Testis (tissue), 2 donors: ENCODE data around the gene SLC16A11.

ENCODE experiments used
- CTCF ChIP-seq, 3 experiments: fragments of 450-650 bp in 2 of 3; fragments of 200-600 bp in 1 of 3; sonication (generic) in 1 of 3; IDR thresholded peaks; one replicate each; pipeline ENCODE4 v1.5.1; 2016 to 2019; ENCODE audit warnings: antibody characterized with exemption in 3 of 3, mild to moderate bottlenecking in 2 of 3, moderate library complexity in 1 of 3
- POLR2A ChIP-seq: fragments of 450-650 bp; IDR thresholded peaks from one replicate; pipeline ENCODE4 v1.6.1; 2017; ENCODE audit warnings: antibody characterized with exemption, mild to moderate bottlenecking, moderate library complexity

- TF ChIP-seq CTCF (IDR thresholded peaks at IDR 0.05), result no peak
- TF ChIP-seq POLR2A, result no peak
Measured at GRCh38 chr17:7002288-7003047, 41.4 kb downstream of the SLC16A11 start.
